Kidney (tissue), 14 donors: ENCODE data around the gene GPX4. TPM values are rescaled to one million over a fixed set of nuclear protein-coding genes. Genes with fewer than 3 reads are reported as not detected.

Experiments used
- DNase-seq, 5 donors: peaks; one replicate each; pipeline ENCODE4 v3.0.0-alpha.2; 2013 to 2020
- FAIRE-seq: peaks from 2 replicates; lab custom pipeline; 2012; peaks lifted over from hg19 to GRCh38; lab: Jason Lieb, UNC
- H3K27ac ChIP-seq, 2 donors: one replicate each; pipeline ENCODE4 v1.7.0; 2013; ENCODE audit warnings: low read depth in 2 of 2, low read length in 2 of 2, inconsistent platforms in 1 of 2
- H3K27me3 ChIP-seq: one replicate; pipeline ENCODE4 v1.7.1; 2013; ENCODE audit warnings: low read length, inconsistent platforms; ENCODE audit not compliant: control insufficient read depth, insufficient read depth
- H3K36me3 ChIP-seq, 3 donors: one replicate each; pipeline versions ENCODE4 v1.7.0 to v1.7.1; 2013; ENCODE audit warnings: low read length in 3 of 3, control low read depth in 1 of 3, inconsistent platforms in 1 of 3; ENCODE audit not compliant: insufficient read depth in 3 of 3, control insufficient read depth in 2 of 3
- H3K4me1 ChIP-seq, 3 donors: one replicate each; pipeline versions ENCODE4 v1.7.0 to v1.7.1; 2013; ENCODE audit warnings: low read length in 3 of 3, inconsistent platforms in 1 of 3, low read depth in 1 of 3; ENCODE audit not compliant: control insufficient read depth in 2 of 3, insufficient read depth in 2 of 3
- H3K4me3 ChIP-seq, 3 donors: one replicate each; pipeline versions ENCODE4 v1.7.0 to v1.8.1; 2013; ENCODE audit warnings: low read length in 3 of 3, control low read depth in 1 of 3, inconsistent platforms in 1 of 3
- H3K9ac ChIP-seq, 3 donors: one replicate each; pipeline versions ENCODE4 v1.7.0 to v1.7.1; 2013; ENCODE audit warnings: low read length in 3 of 3, control low read depth in 1 of 3, inconsistent platforms in 1 of 3
- H3K9me3 ChIP-seq, 3 donors: one replicate each; pipeline versions ENCODE4 v1.7.0 to v1.7.1; 2013; ENCODE audit warnings: low read length in 3 of 3, control low read depth in 1 of 3, inconsistent platforms in 1 of 3; ENCODE audit not compliant: control insufficient read depth in 2 of 3, insufficient read depth in 1 of 3
- intact Hi-C: fragments of 100-400 bp; cut with DNase I; formaldehyde crosslinking; loops from one replicate; pipeline ENCODE4 v1.11.1; 2022
- polyA plus RNA-seq: library from polyadenylated mRNA; stranded (reverse); fragments of 350-450 nt; fragmentation: Illumina TruSeq; extraction: RNeasy Lipid Tissue Mini Kit (QIAGEN cat#74804); gene quantifications from one replicate; pipeline ENCODE4 v1.2.3, GENCODE V29; 2014; ENCODE audit warnings: low read depth, low replicate concordance; ENCODE audit not compliant: insufficient read depth
- total RNA-seq: library from RNA; stranded (reverse); fragmentation: NEBNext Ultra II Directional; extraction: Animal tissue kit (Norgen Biotek cat#: 25700); gene quantifications from one replicate; pipeline ENCODE4 v1.2.1, GENCODE V29; 2021
- TF ChIP-seq, protein P1 (sequence below): IDR thresholded peaks from 3 replicates; pipeline ENCODE4 v1.5.1; 2012; ENCODE audit warnings: mild to moderate bottlenecking, moderate library complexity, borderline replicate concordance; ENCODE audit not compliant: insufficient read depth; ENCODE audit errors: extremely low read depth
- donor health status: control.
- donor health status: control.
- donor health status: control.
- donor health status: control.
- donor health status: control.
- donor health status: DM: yes; HTN: yes; CAD: no.
- donor health status: Normal renal cell carcinoma (clear cell type).

The GPX4 gene
- total and polyA plus RNA-seq, 2 donors from 2014 or later = 268 to 966 TPM

- peaks cover 0 to 27% (median 6%) of the 10 kb centered on the region in 3 donors for H3K4me1 ChIP-seq
- DNase-seq = peak; percentile 98 to 100 (median 99)
- intact Hi-C loops = no loop called here
- peak; percentile 84 for FAIRE-seq
- H3K27me3 ChIP-seq = no peaks in the 10 kb centered on the region
- peak within 1 kb of the TSS; percentile 65 to 88 (median 86) for H3K4me3 ChIP-seq
- TF ChIP-seq, protein P1, sequence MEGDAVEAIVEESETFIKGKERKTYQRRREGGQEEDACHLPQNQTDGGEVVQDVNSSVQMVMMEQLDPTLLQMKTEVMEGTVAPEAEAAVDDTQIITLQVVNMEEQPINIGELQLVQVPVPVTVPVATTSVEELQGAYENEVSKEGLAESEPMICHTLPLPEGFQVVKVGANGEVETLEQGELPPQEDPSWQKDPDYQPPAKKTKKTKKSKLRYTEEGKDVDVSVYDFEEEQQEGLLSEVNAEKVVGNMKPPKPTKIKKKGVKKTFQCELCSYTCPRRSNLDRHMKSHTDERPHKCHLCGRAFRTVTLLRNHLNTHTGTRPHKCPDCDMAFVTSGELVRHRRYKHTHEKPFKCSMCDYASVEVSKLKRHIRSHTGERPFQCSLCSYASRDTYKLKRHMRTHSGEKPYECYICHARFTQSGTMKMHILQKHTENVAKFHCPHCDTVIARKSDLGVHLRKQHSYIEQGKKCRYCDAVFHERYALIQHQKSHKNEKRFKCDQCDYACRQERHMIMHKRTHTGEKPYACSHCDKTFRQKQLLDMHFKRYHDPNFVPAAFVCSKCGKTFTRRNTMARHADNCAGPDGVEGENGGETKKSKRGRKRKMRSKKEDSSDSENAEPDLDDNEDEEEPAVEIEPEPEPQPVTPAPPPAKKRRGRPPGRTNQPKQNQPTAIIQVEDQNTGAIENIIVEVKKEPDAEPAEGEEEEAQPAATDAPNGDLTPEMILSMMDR = no peak
- H3K9me3 ChIP-seq = no peaks in the 10 kb centered on the region
- peak within 1 kb of the TSS in 1 of 2 donors; percentile 37 for H3K27ac ChIP-seq
- peak within 1 kb of the TSS; percentile 42 to 84 (median 65) for H3K9ac ChIP-seq
- H3K36me3 ChIP-seq = peaks cover 0 to 6% (median 0%) of the 10 kb centered on the region in 3 donors
Measured at GRCh38 chr19:1094978-1095701, 8.7 kb upstream of the GPX4 start, which contains the start of gene POLR2E. TSS of gene POLR2E (minus strand) at chr19:1095375. CDS start at chr19:1095315, 60 bp downstream.

- Histone ChIP-seq H3K27me3 (no peaks in the 10 kb centered on the region), H3K36me3 (no peaks in the 10 kb centered on the region), H3K4me1 (peaks cover 0 to 41% (median 21%) of the 10 kb centered on the region in 3 donors), H3K9ac (no peak overlapping the region), H3K27ac (peak overlapping the region; percentile 40 to 85), H3K9me3 (no peaks in the 10 kb centered on the region), H3K4me3 (no peak overlapping the region)
- DNase-seq (no peak), FAIRE-seq (no peak)
- TF ChIP-seq, protein P1 = no peak
- intact Hi-C loops = no loop called here
Measured at GRCh38 chr19:1097810-1098176, 6.0 kb upstream of the GPX4 start.

DNA sequence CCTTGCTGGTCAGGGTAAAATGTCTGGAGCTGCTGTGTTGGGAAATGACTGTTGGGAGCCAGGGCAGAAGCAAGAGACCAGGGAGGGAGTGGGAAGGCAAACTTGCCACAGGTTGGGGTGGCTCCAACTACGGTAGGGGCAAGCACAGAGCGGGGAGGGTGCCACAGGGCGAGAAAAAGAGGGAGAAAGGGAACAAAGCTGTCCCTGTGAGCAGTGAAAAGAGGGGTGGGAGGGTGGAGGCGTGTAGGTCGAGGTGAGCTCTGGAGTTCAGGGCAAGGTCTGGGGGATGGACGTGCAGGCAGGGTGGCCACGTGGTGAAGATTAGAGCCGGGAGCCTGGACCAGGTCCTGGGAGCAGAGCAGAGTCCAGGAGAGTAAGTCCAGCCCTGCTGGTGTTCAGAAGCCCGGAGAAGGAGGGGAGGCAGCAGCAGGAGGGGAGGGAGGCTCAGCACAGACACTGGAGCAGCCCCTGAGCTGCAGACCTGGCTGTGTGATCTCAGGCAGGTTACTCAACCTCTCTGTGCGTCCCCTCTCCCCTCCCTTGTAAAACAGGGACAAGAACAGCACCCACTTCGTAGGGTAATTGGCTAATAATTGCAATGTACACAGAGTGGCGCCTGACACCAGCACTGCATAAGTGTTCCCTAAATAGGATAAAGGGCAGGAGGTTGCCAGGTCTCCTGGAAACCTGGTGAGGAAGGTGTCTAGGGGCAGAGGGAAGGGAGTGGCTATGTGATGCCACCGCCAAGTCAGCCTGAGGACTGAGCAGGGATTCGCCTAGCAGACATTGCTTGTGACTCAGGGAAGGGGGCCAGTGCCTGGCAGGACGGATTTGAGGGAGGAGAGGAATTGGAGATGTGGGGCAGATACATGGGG lies 5.4 kb upstream of the GPX4 start:
- DNase-seq (no peak), FAIRE-seq (no peak)
- intact Hi-C loops = no loop called here
- H3K36me3 ChIP-seq = no peaks in the 10 kb centered on the region
- H3K9me3 ChIP-seq = no peaks in the 10 kb centered on the region
- H3K9ac ChIP-seq = peak overlapping the region in 1 of 3 donors; percentile 26
- peak overlapping the region; percentile 40 to 85 for H3K27ac ChIP-seq
- H3K4me3 ChIP-seq = no peak overlapping the region
- H3K4me1 ChIP-seq = peaks cover 0 to 46% (median 27%) of the 10 kb centered on the region in 3 donors
- H3K27me3 ChIP-seq = no peaks in the 10 kb centered on the region
- TF ChIP-seq, protein P1 = no peak
